GM12873 (cell line): ENCODE measurements around the gene GP2.

ENCODE experiments used
- TF ChIP-seq, protein P1 (sequence below): IDR thresholded peaks from 2 replicates; pipeline ENCODE4 v1.5.1; 2012; ENCODE audit warnings: low read depth, mild to moderate bottlenecking, moderate library complexity, low read length, control low read depth; ENCODE audit not compliant: insufficient read depth; ENCODE audit errors: missing control alignments

GP2 gene

GRCh38 chr16:20310421-20311395, 16.6 kb downstream of the GP2 start:
- TF ChIP-seq, protein P1, sequence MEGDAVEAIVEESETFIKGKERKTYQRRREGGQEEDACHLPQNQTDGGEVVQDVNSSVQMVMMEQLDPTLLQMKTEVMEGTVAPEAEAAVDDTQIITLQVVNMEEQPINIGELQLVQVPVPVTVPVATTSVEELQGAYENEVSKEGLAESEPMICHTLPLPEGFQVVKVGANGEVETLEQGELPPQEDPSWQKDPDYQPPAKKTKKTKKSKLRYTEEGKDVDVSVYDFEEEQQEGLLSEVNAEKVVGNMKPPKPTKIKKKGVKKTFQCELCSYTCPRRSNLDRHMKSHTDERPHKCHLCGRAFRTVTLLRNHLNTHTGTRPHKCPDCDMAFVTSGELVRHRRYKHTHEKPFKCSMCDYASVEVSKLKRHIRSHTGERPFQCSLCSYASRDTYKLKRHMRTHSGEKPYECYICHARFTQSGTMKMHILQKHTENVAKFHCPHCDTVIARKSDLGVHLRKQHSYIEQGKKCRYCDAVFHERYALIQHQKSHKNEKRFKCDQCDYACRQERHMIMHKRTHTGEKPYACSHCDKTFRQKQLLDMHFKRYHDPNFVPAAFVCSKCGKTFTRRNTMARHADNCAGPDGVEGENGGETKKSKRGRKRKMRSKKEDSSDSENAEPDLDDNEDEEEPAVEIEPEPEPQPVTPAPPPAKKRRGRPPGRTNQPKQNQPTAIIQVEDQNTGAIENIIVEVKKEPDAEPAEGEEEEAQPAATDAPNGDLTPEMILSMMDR: no peak

GRCh38 chr16:20309786-20310185, 17.5 kb downstream of the GP2 start:
- TF ChIP-seq, protein P1: no peak

DNA sequence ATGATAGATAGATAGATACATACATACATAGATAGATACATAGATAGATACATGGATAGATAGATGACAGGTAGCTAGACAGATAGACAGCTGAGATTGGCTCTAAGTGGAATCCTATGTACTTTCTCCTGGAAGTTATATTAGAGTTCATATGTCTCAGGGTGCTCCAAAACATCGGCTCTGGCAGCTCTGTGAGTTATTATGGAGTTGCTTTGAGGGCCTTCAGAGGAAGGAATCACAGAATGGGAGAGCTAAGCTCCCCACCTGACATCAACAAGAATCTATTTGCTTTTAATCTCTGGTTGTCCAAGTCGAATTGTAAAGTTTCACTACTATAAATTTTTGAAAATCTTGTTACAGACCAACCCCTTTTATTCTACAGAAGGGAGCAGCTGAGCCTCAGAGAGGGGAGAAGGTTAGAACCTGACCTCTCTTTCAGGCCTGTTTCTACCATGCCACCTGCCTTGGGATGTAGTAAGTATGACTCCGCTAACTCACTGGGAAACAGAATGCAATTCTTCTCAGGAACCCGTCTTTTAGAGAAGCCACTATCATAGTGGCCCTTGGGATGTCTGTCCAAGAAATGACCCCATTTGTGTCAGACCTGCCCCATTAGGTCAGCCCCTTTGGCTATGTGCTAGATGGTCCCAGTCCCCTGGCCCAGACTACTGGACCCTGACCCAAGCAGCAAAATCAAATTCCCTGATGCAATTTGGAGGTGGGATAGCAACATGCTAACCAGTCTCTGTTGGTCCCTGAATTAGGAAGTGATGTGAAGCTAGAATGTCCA, 18.3 kb downstream of the GP2 start:
- TF ChIP-seq, protein P1: no peak

DNA sequence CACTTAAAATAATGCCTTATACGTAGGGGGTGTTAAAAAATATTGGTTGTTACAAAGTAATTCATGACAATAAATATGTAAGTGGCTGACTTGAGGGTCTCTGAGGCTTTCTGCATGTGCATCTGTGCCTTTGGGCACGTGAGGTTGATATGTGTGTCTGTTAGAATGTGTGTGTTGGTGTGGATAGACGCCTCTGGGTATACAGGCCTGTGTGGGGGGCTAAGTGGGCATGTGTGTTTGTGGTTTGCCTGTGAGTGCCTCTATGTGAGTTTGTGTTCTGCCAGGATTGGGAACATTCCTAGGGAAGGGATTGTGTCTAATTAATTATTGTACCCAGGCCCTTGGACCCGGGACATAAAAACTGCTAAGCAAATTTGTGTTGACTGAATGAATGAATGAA, 19.0 kb downstream of the GP2 start:
- TF ChIP-seq, protein P1: no peak

- TF ChIP-seq, protein P1: no peak
Observed at GRCh38 chr16:20307791-20308190, 19.5 kb downstream of the GP2 start.

- TF ChIP-seq, protein P1: no peak
Observed at GRCh38 chr16:20307240-20307671, 20.1 kb downstream of the GP2 start.

DNA sequence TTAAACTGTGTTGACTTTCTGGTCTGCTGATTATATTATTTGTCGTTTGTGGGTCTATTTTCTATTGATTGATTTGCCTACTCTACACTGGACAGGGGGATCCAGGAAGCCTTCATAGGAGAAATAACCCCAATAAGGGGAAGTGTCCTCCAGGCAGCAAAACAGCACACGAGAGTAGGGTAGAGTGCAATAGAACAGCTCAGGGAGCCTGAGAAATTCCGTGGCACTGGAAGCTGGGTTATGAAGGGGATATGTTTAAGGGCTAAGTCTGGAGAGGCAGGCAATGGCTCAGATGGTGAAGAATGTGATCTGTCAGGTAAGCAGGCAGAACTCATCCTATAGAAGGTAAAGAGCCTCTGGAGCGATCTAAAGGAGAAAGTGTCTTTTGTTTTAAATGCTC, 20.9 kb downstream of the GP2 start:
- TF ChIP-seq, protein P1: no peak
